GM12872 (cell line): Measurements from ENCODE around the gene GFI1B.

ENCODE experiments used
- CTCF ChIP-seq: IDR thresholded peaks from 3 replicates; pipeline ENCODE4 v1.5.1; 2011; ENCODE audit warnings: low read depth, mild to moderate bottlenecking, low read length, moderate library complexity; ENCODE audit not compliant: insufficient read depth

GFI1B gene

DNA sequence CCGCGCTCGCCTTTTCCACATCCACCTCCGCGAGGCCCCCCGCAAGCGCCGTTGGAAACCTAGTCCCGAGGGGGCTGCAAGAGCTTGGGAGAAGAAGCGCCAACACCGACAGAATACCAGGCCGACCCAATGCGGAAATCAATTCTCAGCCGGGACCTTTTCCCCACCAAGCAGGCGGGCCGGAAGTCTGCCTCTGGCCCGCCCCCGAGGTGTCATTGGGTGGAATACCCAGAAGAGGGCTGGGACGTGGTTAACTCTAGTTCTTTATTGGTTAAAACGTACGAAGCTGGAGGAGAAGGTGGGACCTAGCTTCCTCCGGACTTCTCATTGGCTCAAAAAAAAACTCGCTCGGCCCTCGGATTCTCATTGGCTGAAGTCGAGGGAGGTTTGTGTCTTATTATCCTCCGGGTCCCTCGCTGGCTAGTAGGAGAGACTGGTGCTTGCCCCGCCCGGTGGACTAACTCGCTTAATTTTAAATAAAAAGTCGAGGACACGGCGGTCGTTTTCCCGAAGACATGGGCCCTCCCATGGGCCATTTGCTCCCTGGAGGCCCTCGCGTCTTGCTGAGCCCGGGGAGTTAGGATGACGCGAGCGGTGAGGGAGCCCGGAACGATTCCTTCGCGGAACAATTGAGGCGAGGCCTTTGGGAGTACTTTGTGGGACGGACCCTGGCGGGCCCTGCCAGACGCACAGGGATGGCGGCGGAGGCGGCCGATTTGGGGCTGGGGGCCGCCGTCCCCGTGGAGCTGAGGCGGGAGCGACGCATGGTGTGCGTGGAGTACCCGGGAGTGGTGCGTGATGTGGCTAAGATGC is 52.0 kb downstream of the GFI1B start, which contains the start of gene GTF3C5:
GTF3C5 (plus strand) TSS at position 681 of the 813 bp plus-strand sequence; CDS start at position 696, 15 bp downstream.
- TF ChIP-seq CTCF, result no peak

DNA sequence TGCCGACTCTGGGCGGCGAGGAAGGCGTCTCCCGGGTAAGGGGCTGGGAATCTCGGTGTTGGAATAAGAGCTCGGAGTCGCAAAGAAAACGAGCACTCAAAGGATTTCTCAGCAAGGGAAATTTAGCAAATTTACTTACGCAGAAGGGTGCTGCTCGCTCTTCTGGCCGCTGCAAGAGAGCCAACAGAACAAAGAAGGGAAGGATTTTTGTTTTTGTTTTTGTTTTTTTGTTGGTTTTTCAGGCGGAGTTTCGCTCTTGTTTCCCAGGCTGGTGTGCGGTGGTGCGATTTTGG is 52.6 kb downstream of the GFI1B start:
- TF ChIP-seq CTCF, result no peak

GRCh38 chr9:133031496-133031911 is 53.0 kb downstream of the GFI1B start:
- TF ChIP-seq CTCF, result no peak

GRCh38 chr9:133032171-133032570 is 53.7 kb downstream of the GFI1B start:
- TF ChIP-seq CTCF, result no peak

- no peak for TF ChIP-seq CTCF
Observed at GRCh38 chr9:133035669-133036068, 57.2 kb downstream of the GFI1B start.

DNA sequence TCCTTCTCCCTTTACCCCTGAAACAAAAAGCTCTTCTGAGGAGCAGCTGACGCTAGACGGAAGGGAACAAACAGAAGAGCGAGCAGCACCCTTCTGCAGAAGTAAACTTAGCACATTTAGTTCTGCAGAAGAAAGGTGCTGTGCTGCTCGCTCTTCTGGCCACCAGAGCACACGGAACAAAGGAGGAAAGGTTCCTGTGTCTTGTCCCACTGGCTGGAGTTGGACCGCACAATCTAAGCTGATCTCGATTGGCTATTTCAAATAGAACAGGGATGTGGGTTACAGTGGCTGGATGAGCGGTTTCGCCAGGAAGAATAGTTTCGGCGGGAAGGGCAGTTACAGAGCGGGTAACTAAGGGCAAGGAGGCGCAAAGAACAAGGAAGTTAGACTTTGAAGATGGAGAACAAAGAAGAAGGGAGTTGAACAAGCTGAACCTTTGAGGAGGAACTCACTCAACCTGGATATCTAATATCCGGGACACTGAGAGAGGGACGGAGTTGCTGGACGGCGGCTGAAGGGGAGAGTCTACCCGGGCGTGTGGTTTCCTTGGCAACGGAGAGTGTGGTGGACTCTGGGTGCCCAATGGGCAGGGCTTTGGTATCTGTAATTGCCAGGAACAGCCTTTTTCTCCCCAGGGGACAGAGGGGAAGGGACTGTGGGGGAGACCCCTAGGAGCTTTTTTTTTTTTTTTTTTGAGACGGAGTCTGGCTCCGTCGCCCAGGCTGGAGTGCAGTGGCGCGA is 59.5 kb downstream of the GFI1B start:
- no peak for TF ChIP-seq CTCF

DNA sequence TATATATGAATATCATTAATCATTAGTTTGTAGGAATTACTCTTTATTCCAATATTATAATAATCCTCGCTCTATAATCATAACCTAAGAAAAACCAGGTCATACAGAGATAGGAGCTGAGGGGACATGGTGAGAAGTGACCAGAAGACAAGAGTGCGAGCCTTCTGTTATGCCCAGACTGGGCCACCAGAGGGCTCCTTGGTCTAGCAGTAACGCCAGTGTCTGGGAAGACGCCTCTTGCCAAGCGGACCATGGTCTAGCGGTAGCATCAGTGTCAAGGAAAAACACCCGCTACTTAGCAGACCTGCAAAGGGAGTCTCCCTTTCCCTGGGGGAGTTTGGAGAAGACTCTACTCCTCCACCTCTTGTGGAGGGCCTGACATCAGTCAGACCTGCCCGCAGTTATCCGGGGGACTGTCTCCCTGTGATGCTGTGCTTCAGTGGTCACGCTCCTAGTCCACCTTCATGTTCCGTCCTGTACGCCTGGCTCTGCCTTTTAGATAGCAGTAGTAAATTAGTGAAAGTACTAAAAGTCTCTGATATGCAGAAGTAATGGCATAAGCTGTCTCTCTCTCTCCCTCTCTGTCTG is 62.5 kb downstream of the GFI1B start:
- peak; percentile 68 for TF ChIP-seq CTCF
